Activated CD4-positive, alpha-beta T cell treated with anti-CD3 and anti-CD28 coated beads for 4 hours (primary cell): ENCODE measurements around the gene RALGAPA1.

Experiments
- DNase-seq, 2 donors: peaks; one replicate each; pipeline ENCODE4 v3.0.0-alpha.2; 2020

The RALGAPA1 gene

DNA sequence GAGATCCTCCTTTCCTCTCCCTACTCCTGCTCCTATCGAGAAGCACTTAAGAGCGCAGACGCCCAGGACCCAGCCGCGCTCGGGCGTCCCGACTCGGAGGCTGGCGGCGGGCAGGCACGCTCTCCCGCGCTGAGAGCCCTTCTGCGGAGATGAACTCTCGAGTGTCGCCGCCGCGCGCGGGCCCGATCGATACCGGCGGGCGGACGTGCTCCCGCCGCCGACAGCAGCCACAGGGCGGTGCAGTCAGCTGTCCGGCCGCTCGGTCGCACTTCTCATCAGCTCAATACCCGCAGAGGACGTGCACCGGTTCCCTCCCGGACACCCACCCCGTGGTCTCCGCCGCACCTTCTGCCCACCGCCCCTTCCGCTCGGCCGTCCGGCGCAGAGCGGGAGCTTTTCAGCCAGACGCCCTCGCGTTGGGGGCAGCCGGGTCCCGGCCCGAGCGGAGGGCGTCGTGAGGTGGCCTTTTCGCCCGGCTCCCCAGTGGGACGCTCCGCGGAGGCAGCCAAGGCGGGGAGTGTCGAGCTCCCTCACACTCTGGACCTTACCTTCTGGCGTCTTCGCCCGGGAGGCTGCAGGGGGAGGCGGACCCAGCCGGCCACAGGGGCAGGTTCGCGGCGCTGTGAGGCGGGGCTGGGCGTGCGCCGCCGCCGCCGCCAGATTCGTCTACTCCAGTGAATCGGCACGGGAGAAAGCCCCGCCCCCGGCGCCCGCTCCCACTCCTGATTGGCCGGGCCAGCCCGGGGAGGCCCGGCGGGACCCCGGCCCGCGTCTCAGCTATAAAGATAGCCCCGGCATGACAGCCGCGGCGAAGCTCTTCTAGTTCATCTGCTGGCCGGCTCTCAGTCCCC is 275.5 kb downstream of the RALGAPA1 start, which contains the start of gene INSM2:
INSM2 (plus strand) TSS at position 808 of the 851 bp plus-strand sequence. CDS start 89 bp downstream, outside the sequence.
- peak; percentile 52 to 57 for DNase-seq

DNA sequence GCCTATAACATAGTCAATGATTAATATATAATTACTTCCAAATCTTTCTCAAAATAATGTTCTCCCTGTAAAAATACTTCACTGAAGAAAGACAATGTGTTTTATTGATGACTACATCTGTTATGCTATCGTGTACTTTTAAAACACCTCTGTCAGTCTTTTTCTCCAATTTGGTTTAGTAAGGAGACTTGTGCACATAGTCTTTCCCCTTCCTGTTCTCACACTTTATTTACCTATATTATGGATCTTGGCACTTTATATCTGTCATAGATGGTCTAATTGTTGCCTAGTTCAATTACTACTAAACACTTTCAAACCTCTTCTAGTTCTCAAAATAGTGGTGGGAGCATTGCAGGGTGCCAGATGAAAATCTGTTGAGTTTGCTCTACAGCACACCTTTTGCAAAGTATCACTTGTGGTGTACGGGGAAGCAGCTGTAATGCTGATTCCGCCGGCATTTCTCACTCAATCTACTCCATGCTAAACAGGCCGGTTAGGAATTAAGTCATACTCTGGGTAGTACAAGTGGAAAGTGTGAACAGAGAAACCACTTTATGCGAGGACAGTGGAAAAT is 276.2 kb downstream of the RALGAPA1 start:
- DNase-seq = no peak

DNA sequence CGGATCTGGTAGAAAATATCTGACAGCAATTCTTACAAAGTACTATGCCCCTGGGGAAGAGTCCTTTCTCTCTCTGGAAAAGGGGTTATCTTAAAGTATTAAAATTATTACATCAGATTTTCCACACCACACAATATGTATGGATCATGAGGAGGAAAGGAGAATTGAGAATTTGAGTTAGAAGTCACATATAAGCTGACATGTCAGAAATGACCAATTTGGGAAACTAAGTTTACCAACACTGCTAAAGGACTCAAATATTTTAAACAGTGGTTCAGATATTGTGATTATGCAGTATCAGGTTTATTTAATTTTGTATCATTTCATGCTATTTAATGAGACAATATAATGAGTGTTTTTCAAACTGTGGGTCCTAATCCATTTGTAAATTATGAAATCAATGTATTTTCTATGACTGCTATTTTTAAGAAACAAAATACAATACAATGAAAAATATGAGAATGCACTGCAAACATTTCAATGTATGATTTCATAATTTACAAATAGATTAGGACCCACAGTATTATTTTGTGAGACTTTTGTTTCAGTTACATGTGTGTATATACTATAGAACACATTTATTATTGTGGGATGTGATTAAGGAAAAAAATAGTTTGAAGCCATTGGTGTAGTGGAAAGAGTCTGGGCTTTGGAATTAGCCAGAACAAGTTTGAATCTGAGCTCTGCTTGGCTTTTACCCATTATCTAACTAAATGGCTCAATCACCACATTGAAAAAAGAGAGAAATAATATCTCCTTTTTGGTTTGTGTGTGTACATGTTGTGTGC is 276.9 kb downstream of the RALGAPA1 start:
- no peak for DNase-seq

DNA sequence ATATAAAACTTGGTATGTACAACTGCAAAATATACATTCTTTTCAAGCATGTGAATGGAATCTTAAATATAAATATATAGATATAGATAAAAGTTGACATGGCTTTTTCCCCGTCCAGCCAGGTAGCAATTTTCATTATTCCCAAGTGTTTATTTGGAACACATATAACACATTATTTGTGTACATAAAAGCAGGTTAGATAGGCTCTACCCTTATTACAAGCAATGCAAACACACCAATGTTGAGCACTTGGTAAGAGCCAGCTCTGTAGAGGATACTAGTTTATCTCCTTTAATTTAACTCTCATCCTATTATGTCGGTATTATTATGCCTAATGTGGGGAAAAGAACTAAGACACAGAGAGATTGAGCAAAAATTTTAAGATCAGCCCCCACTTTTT is 282.1 kb downstream of the RALGAPA1 start:
- no peak for DNase-seq

DNA sequence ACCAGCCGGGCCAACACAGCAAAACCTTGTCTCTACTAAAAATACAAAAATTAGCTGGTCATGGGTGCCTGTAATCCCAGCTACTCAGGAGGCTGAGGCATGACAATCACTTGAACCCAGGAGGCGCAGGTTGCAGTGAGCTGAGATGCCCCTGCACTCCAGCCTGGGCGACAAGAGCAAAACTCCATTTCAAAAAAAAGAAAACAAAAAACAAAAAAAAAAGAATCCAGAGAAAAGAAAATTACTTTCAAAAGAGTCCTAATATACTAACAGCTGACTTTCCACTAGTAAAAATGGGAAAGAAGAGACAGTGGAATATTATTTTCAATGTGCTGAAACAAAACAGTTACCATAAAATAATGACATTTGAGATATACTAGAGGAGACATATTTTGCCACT is 283.4 kb downstream of the RALGAPA1 start:
- DNase-seq = no peak

DNA sequence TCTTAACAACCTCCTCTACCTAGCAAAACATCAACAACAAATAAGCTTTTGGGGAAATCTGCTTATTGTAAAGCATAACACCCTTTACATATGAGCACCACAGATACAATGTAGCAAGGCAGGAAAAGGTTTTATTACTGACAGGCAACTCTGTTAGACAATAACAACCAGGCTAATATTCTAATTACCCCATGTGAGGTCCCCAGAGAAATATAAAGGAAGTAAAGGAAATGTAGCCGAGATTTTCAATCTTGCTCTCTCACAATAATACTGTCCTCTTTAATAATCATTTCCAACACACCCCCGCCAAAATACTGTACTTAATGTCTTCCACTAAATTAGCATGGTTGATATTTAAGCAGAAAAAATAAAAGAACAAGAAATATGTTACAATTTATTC is 289.1 kb downstream of the RALGAPA1 start:
- DNase-seq = no peak

DNA sequence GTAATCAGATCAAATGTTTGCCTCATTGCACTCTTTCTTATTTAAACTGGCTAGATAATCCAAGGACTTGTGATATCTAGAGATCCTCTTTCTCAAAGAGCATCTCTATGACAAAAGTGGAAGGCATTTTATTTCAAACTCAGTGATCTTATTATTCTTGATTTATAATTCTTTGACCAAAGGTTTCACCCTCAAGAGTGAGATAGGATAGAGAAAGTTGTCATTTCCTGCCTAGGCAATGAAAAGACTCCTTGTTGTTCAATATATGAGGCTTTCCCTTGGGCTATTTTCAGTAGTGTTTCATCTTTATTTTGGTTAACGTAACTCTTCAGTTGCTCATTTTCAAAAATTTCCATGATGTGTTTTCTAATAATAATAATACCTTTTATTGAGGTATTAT is 293.2 kb downstream of the RALGAPA1 start:
- DNase-seq = no peak

DNA sequence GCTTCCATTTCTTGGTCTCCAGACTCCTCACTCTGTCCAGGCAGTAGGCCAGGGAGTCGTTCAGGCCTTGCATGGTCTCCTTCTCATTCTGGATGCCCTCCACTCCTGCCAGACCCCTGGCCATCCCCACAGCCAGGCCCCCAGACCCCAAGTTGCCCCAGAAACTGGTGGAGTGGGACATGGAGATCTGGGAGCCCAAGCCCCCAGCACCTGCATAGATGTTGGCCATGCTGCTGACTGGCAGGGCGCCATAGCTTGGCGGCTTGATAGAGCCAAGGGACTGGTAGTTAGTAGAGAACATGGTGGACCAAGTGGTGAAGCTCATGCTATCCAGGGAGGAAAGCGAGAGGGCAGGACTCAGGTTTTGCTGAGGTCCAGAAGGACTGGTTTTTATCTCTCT is 296.3 kb downstream of the RALGAPA1 start:
- no peak for DNase-seq

DNA sequence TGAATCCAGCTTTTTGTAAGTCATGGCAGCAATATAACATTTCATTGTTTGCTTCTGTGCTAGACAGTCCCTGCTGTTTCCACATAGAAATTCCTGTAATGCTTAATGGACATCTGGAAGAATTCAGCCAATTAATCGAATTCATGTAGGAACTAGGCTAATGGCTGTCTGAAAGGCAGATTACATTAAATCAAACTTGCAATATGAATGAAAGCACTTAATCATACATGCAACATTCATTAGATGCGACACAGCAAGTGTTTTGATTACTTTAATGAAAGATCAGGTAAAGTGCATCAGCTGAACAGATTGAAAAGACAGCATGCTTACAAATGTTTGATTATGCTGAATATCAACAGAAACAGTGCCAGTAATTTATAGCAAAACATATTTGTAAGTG is 299.2 kb downstream of the RALGAPA1 start:
- no peak for DNase-seq

DNA sequence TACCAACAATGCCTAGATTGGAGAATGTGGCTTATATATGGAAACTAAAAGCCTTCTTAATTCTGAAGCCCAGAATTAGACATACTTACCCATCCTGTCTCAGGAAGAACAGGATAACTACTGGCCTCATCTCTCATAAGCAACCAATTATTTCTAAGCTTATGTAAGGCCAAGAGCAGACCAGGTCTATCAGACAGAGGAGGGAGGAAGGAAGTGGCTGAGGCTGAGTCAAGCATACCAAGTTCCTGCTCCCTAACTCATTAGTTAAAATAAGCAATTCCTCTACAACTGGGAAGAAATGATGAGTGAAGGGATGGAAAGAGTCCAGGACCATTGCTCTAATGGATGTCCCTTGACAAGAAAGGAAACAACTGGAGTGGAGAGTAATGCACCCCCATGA is 302.2 kb downstream of the RALGAPA1 start:
- no peak for DNase-seq

DNA sequence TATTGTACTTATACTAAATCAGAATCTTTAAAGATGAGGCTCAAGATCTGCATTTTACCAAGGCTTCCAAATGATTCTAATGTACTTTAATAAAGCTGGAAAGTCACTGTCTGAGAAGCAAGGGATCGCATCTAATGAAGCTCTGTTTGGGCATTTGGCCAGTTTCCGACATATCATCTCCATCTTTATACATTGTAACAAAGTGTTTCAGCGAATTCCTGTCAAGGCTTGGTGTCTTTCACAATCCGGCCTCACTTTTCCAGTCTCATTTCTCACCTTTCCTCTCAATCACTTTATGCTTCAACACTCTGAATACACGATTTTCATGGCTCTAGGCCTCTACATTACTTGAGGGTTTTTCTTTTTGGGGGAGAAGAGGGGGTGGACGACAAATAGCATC is 302.6 kb downstream of the RALGAPA1 start:
- no peak for DNase-seq

DNA sequence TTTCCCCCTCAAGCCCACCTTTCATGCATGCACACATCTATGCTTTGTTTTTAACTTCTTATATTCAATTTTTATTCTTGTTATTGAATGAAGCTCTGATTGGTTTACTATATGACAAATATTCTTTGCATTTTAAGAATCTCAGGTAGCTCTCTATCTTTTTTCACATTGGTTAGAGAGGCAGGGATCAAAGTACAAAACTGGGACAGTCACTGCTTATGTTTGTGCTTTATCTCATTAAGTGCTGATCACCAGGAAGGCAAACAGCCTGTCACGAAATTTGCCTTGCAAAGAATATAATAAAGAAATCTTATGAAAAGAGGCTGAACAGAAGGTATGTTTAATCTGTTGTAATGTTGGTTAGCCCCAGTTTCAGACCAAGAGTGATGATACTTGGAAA is 304.8 kb downstream of the RALGAPA1 start:
- no peak for DNase-seq

DNA sequence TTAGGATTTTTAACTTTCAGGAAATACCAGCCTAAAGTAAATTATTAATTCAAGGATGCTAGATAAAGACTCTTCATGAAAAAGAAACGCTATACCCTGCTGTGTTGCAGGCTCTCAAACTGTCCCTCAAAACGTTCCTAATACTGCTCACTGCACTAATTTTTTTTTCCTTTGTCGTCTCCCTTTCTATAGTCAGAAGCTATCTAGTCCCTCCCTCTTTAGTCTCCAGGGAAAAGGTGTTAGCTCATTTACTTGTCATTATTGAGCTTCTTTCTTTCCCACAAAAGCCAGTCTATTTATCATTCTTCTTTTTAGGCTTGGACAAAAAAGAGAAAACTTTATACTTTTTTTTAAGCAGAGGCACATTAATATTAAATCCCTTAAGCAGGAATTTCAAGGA is 305.4 kb downstream of the RALGAPA1 start:
- DNase-seq = no peak

DNA sequence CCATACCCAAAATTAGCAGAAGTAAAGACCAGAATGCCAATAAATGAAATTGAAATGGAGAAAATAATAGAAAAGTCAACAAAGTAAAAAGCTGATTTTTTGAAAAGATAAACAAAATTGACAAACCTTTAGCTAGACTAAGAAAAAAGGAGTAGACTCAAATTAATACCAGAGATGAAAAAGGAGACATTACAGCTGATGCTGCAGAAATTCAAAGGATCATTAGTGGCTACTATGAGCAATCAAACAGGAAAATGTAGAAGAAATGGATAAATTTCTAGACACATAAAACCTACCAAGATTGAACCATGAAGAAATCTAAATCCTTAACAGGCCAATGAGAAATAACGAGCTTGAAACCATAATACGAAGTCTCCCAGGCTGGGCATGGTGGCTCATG is 309.9 kb downstream of the RALGAPA1 start:
- DNase-seq = no peak

DNA sequence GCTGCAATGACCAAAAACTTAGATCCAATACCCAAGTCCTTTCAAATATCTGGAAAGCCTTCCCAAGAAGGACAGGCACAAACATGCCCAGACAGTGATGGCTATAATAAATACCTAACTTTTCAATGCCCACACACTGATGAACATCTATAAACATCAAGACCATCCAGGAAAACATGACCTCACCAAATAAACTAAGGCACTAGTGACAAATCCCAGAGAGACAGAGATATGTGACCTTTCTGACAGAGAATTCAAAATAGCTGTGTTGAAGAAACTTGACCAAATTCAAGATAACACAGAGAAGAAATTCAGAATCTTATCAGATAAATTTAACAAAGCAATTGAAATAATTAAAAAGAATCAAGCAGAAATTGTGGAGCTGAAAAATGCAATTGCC is 313.8 kb downstream of the RALGAPA1 start:
- no peak for DNase-seq

DNA sequence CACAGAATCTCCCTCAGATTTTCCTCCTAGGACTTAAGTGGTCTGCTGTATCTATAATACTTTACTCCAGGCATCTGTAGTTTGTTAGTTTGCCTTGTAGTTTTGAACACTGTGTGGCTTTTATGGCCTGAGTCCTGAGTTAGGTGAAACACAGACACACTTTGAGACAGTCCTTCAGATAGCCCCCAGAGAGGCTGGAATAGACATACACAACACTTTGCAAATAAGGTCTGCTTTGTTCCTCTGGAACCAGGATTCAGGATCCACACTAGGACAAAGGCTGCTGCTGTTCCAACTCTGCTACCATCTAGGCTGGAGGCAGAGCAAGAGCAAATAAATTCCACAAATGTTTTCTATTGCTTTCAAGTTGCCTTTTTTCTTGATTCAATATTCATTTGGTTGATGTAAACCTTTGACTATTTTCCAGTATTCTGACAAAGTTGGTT is 316.5 kb downstream of the RALGAPA1 start:
- no peak for DNase-seq
